ENCODE data around the gene GNA15. TPM values are rescaled to one million over a fixed set of nuclear protein-coding genes. Genes with fewer than 3 reads are reported as not detected.
A peak's percentile ranks its signal among the peaks of the same experiment; 100 is the strongest.
"Not testable (repeated sequence)": the region's sequence is repeated elsewhere in the genome, so short reads cannot be mapped to it uniquely, and the experiment has no call there.

The GNA15 gene
- total RNA-seq, 2 donors from 2014 or later = 3.0 to 105 TPM

DNA sequence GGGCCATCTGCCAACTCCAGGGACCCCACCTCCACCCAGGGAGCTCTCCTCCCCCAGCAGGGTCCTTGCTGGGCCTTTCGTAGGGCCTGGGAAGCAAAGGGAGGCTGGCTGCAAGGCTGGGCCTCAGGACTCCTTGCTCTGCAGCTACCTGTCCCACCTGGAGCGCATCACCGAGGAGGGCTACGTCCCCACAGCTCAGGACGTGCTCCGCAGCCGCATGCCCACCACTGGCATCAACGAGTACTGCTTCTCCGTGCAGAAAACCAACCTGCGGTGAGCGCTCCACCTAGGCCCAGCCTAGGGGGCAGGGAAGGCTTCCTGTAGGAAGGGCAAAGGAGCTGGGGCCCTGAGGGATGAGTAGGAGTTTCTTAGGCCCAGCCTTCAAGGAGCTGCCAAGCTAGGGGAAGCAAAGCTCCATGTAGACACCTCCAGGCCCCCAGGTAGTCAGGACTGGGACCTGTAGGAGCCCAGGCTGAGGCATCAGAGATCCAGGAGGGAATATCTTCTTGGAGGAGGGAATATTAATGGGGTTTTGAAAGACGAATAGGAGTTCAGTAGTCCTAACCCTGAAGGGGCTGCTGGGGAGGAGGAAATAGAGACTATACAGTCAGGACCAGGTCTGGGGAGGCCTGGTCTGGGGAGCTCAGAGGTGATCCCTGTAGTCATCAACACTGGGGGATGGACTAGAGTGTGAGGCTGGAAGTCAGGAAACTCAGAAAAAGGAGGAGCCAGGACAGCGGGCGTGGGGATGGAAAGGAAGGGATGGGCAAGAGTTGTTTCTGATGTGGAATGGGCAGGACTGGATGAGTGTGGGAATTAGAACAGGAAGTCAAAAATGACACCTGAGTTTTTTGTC is 16.0 kb downstream of the GNA15 start:
- H3K27ac Mint-ChIP-seq = no peak overlapping the region

DNA sequence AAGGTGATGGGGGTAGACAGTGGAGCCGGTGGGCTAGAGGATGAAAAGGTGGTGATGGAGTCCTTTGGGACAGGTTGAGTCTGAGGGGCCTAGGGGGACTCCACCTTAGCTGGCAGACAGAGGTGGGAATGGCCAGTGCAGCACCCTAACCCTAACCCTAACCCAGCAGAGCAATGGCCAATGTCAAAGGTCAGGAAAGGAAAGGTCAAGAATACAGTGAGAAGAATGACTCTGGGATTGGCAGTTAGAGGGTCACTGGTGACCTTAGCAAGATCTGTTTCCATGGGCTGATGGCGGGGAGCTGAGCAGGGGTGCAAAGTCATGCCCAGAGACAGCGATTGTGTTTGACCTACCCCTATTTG is 16.6 kb downstream of the GNA15 start:
- Mint-ChIP-seq H3K36me3 (peaks cover 0 to 17% of the 10 kb centered on the region in 2 donors), H3K9me3 (no peaks in the 10 kb centered on the region), H3K27ac (no peak overlapping the region)
- DNase-seq (ENCODE audit: low spot score in 2 of 2) (no peak), ATAC-seq (no peak)

More for the DNA sequence above, 16.0 kb downstream of the GNA15 start:
- H3K9me3 Mint-ChIP-seq = no peaks in the 10 kb centered on the region
- DNase-seq (ENCODE audit: low spot score in 2 of 2) (no peak), ATAC-seq (no peak)
- H3K36me3 Mint-ChIP-seq = peaks cover 0 to 12% of the 10 kb centered on the region in 2 donors

DNA sequence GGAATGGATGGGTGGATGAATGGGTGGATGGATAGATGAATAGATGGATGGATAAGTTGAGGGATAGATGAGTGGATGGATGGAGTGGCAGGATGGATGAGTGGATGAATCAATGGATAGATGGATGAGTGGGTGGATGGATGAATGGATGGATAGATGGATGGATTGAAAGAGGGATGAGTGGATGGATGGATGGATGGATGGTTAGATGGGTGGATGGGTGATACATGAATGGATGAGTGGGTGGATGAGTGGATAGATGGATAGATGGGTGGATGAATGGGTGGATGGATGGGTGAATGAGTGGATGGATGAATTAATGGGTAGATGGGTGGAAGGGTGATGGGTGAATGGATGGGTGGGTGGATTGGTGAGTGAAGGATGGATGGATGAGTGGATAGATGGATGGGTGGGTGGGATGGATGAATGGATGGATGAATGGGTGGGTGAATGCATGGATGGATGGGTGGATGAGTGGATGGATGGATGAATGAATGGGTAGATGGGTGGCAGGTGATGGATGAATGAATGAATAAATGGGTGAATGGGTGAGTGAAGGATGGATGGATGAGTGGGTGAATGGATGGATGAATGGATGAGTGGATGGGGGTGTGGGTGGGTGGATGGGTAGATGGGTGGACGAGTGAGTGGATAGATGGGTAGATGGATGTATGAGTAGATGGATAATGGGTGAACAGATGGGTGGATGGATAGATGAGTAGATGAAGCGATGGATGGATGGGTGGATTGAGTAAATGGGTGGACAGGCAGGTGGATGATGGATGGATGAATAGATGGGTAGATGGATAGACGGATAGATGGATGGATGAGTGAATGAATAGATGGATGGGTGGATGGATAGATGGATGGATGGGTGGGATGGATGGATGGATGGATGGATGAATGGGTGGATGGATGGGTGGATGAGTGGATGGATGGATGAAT is 17.7 kb downstream of the GNA15 start:
- DNase-seq (ENCODE audit: low spot score in 2 of 2) (no peak), ATAC-seq (no peak)
- Mint-ChIP-seq H3K9me3 (peaks cover 0 to 4% of the 10 kb centered on the region in 2 donors), H3K36me3 (peaks cover 0 to 29% of the 10 kb centered on the region in 2 donors), H3K27ac (no peak overlapping the region)

DNA sequence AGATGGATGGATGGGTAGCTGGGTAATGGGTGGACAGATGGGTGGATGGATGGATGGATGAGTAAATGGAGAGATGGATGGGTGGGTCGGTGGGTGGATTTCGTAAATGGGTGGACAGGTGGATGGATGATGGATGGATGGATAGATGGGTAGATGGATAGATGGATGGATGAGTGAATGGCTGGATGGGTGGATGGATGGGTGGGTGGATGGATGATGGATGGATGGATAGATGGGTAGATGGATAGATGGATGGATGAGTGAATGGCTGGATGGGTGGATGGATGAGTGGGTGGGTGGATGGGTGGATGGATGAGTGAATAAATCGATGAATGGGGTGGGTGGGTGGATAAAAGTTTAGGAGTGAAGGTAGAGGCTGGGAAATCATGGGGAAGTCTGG is 18.6 kb downstream of the GNA15 start:
- not testable (repeated sequence) for ATAC-seq; DNase-seq (ENCODE audit: low spot score in 2 of 2); H3K27ac Mint-ChIP-seq; H3K9me3 Mint-ChIP-seq
- H3K36me3 Mint-ChIP-seq = peaks cover 0 to 27% of the 10 kb centered on the region in 2 donors

DNA sequence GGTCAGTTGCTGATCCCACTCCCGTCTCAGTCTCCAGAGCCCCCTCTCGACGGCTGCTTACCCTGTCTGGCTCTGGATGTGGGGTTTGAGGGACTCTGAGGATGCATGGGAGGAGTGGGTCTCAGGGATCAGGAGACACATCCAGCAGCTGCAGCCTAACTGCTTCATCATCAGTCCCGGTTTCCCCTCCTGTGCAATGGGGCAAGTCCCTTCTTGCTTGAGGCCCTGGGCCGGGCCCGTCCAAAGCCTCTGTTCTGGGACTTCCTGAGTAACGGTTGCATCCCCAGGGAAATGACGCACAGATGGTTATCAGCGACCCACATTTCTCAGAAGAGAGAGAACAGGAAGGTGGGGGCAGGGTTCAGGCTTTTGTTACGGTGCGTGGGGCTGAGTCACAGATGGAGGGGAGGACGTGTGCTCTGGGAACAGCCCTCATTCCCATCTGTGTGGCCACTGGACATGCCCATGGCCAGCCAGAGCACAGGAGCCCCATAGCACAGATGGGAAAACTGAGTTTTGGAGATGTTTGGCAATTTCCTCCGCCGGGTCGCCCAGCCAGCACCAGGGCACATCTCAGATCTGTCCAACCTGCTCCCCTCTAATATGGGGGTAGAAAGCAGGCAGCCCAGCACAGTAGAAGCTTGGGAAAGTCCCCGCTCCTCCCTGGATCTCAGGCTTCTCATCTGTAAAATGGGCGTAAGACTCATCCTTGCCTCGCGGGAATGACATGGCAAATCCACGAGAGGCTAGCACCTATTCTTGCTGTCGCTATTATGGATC is 19.3 kb downstream of the GNA15 start:
- peak overlapping the region in 1 of 2 donors; percentile 51 for H3K27ac Mint-ChIP-seq
- peaks cover 2 to 6% of the 10 kb centered on the region in 2 donors for H3K9me3 Mint-ChIP-seq
- peak; percentile 93 to 97 for ATAC-seq
- DNase-seq (ENCODE audit: low spot score in 2 of 2) = peak; percentile 68 to 92
- peaks cover 1 to 29% of the 10 kb centered on the region in 2 donors for H3K36me3 Mint-ChIP-seq

DNA sequence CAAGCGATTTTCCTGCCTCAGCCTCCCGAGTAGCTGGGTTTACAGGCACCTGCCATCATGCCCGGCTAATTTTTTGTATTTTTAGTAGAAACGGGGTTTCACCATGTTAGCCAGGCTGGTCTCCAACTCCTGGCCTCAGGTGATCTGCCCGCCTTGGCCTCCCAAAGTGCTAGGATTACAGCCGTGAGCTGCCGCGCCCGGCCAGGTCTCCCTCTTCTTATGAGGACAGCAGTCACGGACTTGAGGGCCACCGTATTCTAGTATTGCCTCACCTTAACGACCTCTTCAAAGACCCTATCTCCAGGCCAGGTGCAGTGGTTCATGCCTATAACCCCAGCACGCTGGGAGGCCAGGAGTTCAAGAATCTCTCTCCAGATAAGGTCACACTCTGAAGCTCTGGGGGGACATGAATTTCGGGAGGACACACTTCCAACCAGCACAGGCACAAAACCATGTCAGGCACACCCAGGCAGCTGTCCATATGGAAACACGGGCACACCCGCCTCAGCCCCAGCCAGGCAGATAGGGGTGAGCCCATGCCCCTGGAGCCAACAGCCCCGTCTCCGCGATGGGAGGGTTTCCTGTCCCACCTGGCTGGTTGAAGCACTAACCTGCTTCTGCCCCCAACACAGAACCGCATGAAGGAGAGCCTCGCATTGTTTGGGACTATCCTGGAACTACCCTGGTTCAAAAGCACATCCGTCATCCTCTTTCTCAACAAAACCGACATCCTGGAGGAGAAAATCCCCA is 21.4 kb downstream of the GNA15 start:
- Mint-ChIP-seq H3K27ac (peak overlapping the region; percentile 5 to 79), H3K9me3 (peaks cover 5 to 10% of the 10 kb centered on the region in 2 donors), H3K36me3 (peaks cover 5 to 48% of the 10 kb centered on the region in 2 donors)
- DNase-seq (ENCODE audit: low spot score in 2 of 2) = no peak
- ATAC-seq = no peak

DNA sequence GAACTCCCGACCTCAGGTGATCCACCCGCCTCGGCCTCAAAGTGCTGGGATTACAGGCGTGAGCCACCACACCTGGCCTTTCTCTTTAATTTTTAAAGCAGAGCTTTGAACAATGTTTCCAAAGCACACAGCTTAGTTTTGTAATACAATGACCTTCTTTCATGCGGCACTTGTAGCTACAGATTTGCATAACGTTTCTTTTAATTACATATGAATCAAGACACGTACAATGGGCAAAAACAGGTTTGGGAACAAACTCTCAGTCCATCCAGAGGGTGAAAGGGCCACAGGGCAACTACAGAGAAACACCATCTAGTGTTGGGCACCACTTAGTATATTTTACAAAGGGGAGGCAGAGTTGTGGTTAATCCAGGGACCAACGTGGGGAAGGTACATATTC is 23.7 kb downstream of the GNA15 start:
- DNase-seq (ENCODE audit: low spot score in 2 of 2) (no peak), ATAC-seq (no peak)
- H3K36me3 Mint-ChIP-seq = peaks cover 5 to 61% of the 10 kb centered on the region in 2 donors
- peaks cover 5 to 10% of the 10 kb centered on the region in 2 donors for H3K9me3 Mint-ChIP-seq
- H3K27ac Mint-ChIP-seq = no peak overlapping the region

DNA sequence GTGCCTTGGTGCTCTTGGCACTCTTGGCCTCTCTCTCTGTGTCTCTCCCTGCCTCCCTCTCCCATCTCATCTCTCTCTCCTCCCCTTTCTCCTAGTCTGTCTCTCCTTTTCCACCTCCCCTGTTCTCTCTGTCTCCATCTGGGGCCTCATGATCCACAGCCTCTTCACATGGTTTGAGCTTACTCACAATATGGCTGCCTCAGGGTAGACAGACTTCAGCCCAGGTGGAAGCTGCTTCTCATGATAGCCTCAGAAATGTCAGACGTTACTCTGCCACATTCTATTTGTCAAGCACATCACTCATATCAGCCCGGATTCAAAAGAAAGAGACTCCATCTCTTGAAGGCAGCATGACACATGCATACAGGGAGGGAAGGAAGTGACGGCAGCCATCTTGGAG is 24.4 kb downstream of the GNA15 start:
- Mint-ChIP-seq H3K27ac (peak overlapping the region in 1 of 2 donors; percentile 57), H3K9me3 (peaks cover 5 to 10% of the 10 kb centered on the region in 2 donors), H3K36me3 (peaks cover 5 to 62% of the 10 kb centered on the region in 2 donors)
- ATAC-seq (no peak), DNase-seq (ENCODE audit: low spot score in 2 of 2) (no peak)

DNA sequence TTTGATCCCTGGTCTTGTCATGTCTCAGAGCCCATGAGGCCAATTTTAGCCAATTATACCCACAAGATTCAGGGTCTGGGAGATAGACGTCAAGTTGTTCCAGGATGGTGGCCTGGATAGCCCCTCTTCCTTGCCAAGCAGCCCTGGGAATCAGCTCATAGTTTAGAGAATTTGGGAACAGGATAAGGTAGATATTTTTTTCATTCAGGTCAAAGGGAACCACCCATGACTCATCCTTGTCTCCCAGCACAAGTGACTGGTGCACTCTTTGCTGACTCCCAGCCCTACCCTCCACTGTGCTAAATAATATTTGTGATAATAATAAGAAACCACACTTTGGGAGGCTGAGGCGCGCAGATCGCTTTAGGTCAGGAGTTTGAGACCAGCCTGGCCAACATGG is 25.6 kb downstream of the GNA15 start:
- H3K36me3 Mint-ChIP-seq = peaks cover 5 to 68% of the 10 kb centered on the region in 2 donors
- peak in 1 of 2 donors; percentile 54 for ATAC-seq
- H3K27ac Mint-ChIP-seq = no peak overlapping the region

DNA sequence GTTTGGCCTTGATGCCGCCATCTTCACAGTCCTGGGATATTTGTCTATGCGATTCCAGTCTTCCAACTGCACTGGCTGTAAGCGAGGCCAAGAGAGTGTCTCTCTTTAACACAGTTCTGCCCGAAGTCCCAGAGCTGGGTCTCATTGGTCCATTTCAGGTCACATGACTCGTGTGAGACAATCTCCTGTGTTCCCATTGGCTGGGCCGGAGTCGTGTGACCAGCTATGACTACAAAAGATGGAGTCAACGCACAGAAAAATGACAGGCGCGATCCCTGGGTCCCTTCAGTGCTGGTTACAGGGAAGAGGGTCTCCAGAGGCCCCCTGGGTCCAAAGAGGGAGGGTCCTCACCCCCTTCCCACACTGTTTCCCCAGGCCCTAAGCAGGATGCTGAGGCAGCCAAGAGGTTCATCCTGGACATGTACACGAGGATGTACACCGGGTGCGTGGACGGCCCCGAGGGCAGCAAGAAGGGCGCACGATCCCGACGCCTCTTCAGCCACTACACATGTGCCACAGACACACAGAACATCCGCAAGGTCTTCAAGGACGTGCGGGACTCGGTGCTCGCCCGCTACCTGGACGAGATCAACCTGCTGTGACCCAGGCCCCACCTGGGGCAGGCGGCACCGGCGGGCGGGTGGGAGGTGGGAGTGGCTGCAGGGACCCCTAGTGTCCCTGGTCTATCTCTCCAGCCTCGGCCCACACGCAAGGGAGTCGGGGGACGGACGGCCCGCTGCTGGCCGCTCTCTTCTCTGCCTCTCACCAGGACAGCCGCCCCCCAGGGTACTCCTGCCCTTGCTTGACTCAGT is 26.8 kb downstream of the GNA15 start:
- ATAC-seq = peak in 1 of 2 donors; percentile 34
- H3K9me3 Mint-ChIP-seq = peaks cover 5 to 13% of the 10 kb centered on the region in 2 donors
- peak overlapping the region in 1 of 2 donors; percentile 22 for H3K27ac Mint-ChIP-seq
- DNase-seq (ENCODE audit: low spot score in 2 of 2) = peak in 1 of 2 donors; percentile 44
- peaks cover 5 to 61% of the 10 kb centered on the region in 2 donors for H3K36me3 Mint-ChIP-seq

More for the DNA sequence above, 25.6 kb downstream of the GNA15 start:
- DNase-seq (ENCODE audit: low spot score in 2 of 2) = no peak
- peaks cover 5 to 14% of the 10 kb centered on the region in 2 donors for H3K9me3 Mint-ChIP-seq

DNA sequence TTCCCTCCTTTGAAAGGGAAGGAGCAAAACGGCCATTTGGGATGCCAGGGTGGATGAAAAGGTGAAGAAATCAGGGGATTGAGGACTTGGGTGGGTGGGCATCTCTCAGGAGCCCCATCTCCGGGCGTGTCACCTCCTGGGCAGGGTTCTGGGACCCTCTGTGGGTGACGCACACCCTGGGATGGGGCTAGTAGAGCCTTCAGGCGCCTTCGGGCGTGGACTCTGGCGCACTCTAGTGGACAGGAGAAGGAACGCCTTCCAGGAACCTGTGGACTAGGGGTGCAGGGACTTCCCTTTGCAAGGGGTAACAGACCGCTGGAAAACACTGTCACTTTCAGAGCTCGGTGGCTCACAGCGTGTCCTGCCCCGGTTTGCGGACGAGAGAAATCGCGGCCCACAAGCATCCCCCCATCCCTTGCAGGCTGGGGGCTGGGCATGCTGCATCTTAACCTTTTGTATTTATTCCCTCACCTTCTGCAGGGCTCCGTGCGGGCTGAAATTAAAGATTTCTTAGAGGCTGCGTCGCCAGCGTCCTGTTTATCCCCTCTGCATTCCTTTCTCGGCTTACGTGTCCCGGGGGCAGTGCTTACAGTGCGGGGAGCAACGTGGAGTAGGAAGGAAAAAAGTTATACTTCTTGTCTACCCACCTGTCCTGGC is 27.5 kb downstream of the GNA15 start:
- ATAC-seq (peak; percentile 79 to 85), DNase-seq (ENCODE audit: low spot score in 2 of 2) (peak in 1 of 2 donors; percentile 68)
- Mint-ChIP-seq H3K9me3 (peaks cover 5 to 11% of the 10 kb centered on the region in 2 donors), H3K36me3 (peaks cover 5 to 53% of the 10 kb centered on the region in 2 donors), H3K27ac (no peak overlapping the region)

DNA sequence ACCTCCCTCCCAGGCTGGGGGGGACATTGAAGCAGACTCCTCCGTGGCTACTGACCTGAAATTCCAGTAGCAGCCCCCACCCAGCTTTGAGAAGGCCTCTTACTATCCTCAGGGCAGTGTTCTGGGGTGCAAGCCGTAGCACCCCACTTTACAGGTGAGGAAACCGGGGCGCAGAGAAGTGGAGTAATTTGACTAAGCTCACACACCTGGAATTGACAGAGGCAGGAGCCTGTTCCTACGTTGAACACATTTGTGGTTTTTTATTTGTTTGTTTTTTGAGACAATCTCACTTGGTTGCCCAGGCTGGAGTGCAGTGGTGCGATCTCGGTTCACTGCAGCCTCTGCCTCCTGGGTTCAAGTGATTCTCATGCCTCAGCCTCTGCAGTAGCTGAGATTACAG is 28.1 kb downstream of the GNA15 start:
- Mint-ChIP-seq H3K36me3 (peaks cover 5 to 48% of the 10 kb centered on the region in 2 donors), H3K9me3 (peaks cover 5 to 11% of the 10 kb centered on the region in 2 donors), H3K27ac (no peak overlapping the region)
- ATAC-seq (no peak), DNase-seq (ENCODE audit: low spot score in 2 of 2) (no peak)

DNA sequence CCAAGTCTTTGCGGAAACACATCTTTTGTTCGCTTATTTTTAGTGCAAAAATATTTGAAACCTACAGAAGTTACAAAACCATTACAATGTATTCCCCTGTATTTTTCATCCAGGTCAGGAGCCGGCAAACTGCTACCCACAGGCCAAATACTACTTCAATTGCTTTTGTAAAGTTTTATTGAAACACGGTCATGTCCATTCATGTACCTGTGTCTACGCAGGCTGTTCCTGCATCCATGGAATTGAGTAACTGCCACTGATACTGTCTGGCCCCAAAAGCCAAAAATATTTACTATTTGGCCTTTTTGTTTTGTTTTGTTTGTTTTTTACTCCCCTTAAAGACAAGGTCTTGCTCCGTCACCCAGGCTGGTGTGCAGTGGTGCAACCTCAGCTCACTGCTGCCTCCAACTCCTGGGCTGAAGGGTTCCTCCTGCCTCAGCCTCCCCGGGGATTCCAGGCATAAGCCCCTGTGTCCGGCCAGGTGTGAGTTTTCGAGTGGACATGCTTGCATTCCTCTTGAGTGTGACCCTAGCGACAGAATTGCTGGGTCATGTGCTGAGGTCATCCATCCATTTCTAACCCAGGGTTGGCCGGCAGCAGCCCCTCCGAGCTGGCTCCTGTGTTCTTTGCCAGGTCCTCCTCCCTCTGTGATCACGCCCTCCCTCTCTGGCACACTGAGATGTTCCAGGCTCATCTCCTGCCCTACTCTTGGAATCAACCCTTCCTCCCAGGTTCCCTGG is 31.9 kb downstream of the GNA15 start:
- H3K9me3 Mint-ChIP-seq = peaks cover 0 to 5% of the 10 kb centered on the region in 2 donors
- ATAC-seq = no peak
- peak overlapping the region in 1 of 2 donors; percentile 29 for H3K27ac Mint-ChIP-seq
- DNase-seq (ENCODE audit: low spot score in 2 of 2) = no peak
- peaks cover 0 to 17% of the 10 kb centered on the region in 2 donors for H3K36me3 Mint-ChIP-seq
